GM23338 (cell line): ENCODE results near the gene DAPK1.

Experiments used
- CTCF ChIP-seq, 2 experiments: fragments of 200-600 bp in 1 of 2; sonication (generic) in 1 of 2; conservative IDR thresholded peaks; 2 replicates each; pipeline versions ENCODE4 v1.5.1 to v1.6.1; 2016 to 2017; ENCODE audit warnings: antibody characterized with exemption in 2 of 2, low read depth in 2 of 2, mild to moderate bottlenecking in 2 of 2, moderate library complexity in 1 of 2
- EZH2 ChIP-seq: fragments of 200-600 bp; sonication (generic); IDR thresholded peaks from one replicate; pipeline ENCODE4 v1.8.0; 2017; ENCODE audit warnings: antibody characterized with exemption, mild to moderate bottlenecking, low read depth; ENCODE audit not compliant: unreplicated experiment
- JUNB ChIP-seq: IDR thresholded peaks from one replicate; pipeline ENCODE4 v1.6.1; 2016; ENCODE audit warnings: antibody characterized with exemption; ENCODE audit not compliant: unreplicated experiment
- REST ChIP-seq: IDR thresholded peaks from one replicate; pipeline ENCODE4 v1.6.1; 2018; ENCODE audit warnings: antibody characterized with exemption; ENCODE audit not compliant: unreplicated experiment
- ZNF331 ChIP-seq: fragments of 250-450 bp; sonication (Bioruptor Pico); IDR thresholded peaks from 2 replicates; pipeline ENCODE4 v1.5.0; 2020; ENCODE audit warnings: low read depth, mild to moderate bottlenecking, moderate library complexity

GRCh38 chr9:87716141-87716540 lies 218.5 kb downstream of the DAPK1 start:
- TF ChIP-seq CTCF (conservative IDR thresholded peaks at IDR 0.05; ENCODE audit: low read depth in 2 of 2) (no peak), REST (no peak), JUNB (no peak), ZNF331 (CRISPR knock-in tag) (no peak), EZH2 (no peak)
